GM23338 (cell line): Measurements from ENCODE around the gene BLOC1S1. TPM values are rescaled to one million over a fixed set of nuclear protein-coding genes. Genes with fewer than 3 reads are reported as not detected.

ENCODE experiments used
- ATAC-seq: fragments of 200-7000 bp; cut with Tn5 transposase; 3 replicates; pipeline ENCODE4 v1.9.1; 2020
- DNase-seq: peaks from one replicate; pipeline ENCODE4 v3.0.0-alpha.2; 2015; ENCODE audit warnings: low spot score
- H2AFZ ChIP-seq: fragments of 200-600 bp; sonication (generic); 2 replicates; pipeline ENCODE4 v1.8.0; 2016; ENCODE audit warnings: antibody characterized with exemption, mild to moderate bottlenecking, moderate library complexity
- H3F3A ChIP-seq: fragments of 200-600 bp; sonication (generic); replicated peaks from 2 replicates; pipeline ENCODE4 v1.8.0; 2017; ENCODE audit warnings: antibody characterized with exemption, mixed run types, low read depth
- H3K27ac ChIP-seq: fragments of 200-600 bp; sonication (generic); 2 replicates; pipeline ENCODE4 v1.6.1; 2016; ENCODE audit warnings: low read depth
- H3K27me3 ChIP-seq: fragments of 200-600 bp; sonication (generic); 2 replicates; pipeline ENCODE4 v1.8.0; 2016; ENCODE audit warnings: mild to moderate bottlenecking, mixed run types, moderate library complexity; ENCODE audit not compliant: insufficient read depth
- H3K36me3 ChIP-seq: fragments of 200-600 bp; sonication (generic); 2 replicates; pipeline ENCODE4 v1.8.0; 2016; ENCODE audit warnings: mild to moderate bottlenecking; ENCODE audit not compliant: insufficient read depth
- H3K4me1 ChIP-seq: fragments of 200-600 bp; sonication (generic); 2 replicates; pipeline ENCODE4 v1.8.0; 2016; ENCODE audit warnings: mild to moderate bottlenecking, moderate library complexity; ENCODE audit not compliant: insufficient read depth
- H3K4me2 ChIP-seq: fragments of 200-600 bp; sonication (generic); 2 replicates; pipeline ENCODE4 v1.7.1; 2017; ENCODE audit warnings: mixed run types
- H3K4me3 ChIP-seq: fragments of 200-600 bp; sonication (generic); 2 replicates; pipeline ENCODE4 v1.6.1; 2016; ENCODE audit warnings: mixed run types
- H3K79me2 ChIP-seq: fragments of 200-600 bp; sonication (generic); replicated peaks from 2 replicates; pipeline ENCODE4 v1.8.0; 2017; ENCODE audit warnings: mild to moderate bottlenecking; ENCODE audit not compliant: insufficient read depth
- H3K9me2 ChIP-seq: fragments of 200-600 bp; sonication (generic); 2 replicates; pipeline ENCODE4 v1.8.0; 2017; ENCODE audit not compliant: insufficient read depth
- H4K20me1 ChIP-seq: fragments of 200-600 bp; sonication (generic); replicated peaks from 2 replicates; pipeline ENCODE4 v1.8.0; 2017; ENCODE audit warnings: mild to moderate bottlenecking; ENCODE audit not compliant: insufficient read depth
- H3K27ac Mint-ChIP-seq: 2 replicates; pipeline ENCODE4 v1.8.0; 2020; ENCODE audit warnings: inconsistent platforms, mild to moderate bottlenecking, moderate library complexity, mixed read lengths
- H3K27me3 Mint-ChIP-seq: 3 replicates; pipeline ENCODE4 v1.8.0; 2022; ENCODE audit warnings: low read depth, mild to moderate bottlenecking, moderate library complexity, mixed read lengths, inconsistent platforms; ENCODE audit not compliant: insufficient read depth, poor library complexity
- H3K36me3 Mint-ChIP-seq: 3 replicates; pipeline ENCODE4 v1.8.0; 2021; ENCODE audit warnings: low read depth, mild to moderate bottlenecking, inconsistent platforms, moderate library complexity, mixed read lengths
- H3K4me1 Mint-ChIP-seq: 3 replicates; pipeline ENCODE4 v1.8.0; 2020; ENCODE audit warnings: mild to moderate bottlenecking, inconsistent platforms, mixed read lengths
- H3K4me3 Mint-ChIP-seq: 3 replicates; pipeline ENCODE4 v1.8.0; 2021; ENCODE audit warnings: moderate library complexity, mild to moderate bottlenecking, inconsistent platforms, mixed read lengths
- H3K9me3 Mint-ChIP-seq: 3 replicates; pipeline ENCODE4 v1.8.0; 2020; ENCODE audit warnings: moderate library complexity, mild to moderate bottlenecking, inconsistent platforms, mixed read lengths
- CREB1 ChIP-seq: fragments of 250-450 bp; sonication (Bioruptor Pico); IDR thresholded peaks from 2 replicates; pipeline ENCODE4 v1.5.0; 2020; ENCODE audit warnings: low read depth, mild to moderate bottlenecking, moderate library complexity
- EZH2 ChIP-seq: fragments of 200-600 bp; sonication (generic); IDR thresholded peaks from one replicate; pipeline ENCODE4 v1.8.0; 2017; ENCODE audit warnings: antibody characterized with exemption, mild to moderate bottlenecking, low read depth; ENCODE audit not compliant: unreplicated experiment
- EZH2phosphoT487 ChIP-seq: fragments of 200-600 bp; sonication (generic); IDR thresholded peaks from one replicate; pipeline ENCODE4 v1.8.1; 2018; ENCODE audit warnings: antibody characterized with exemption; ENCODE audit not compliant: unreplicated experiment
- JUNB ChIP-seq: IDR thresholded peaks from one replicate; pipeline ENCODE4 v1.6.1; 2016; ENCODE audit warnings: antibody characterized with exemption; ENCODE audit not compliant: unreplicated experiment
- NANOG ChIP-seq: IDR thresholded peaks from 2 replicates; pipeline ENCODE4 v1.6.1; 2016; ENCODE audit warnings: antibody characterized with exemption, borderline replicate concordance
- POLR2AphosphoS5 ChIP-seq: IDR thresholded peaks from 2 replicates; pipeline ENCODE4 v1.6.1; 2016; ENCODE audit warnings: antibody characterized with exemption, low read depth
- STAT1 ChIP-seq: IDR thresholded peaks from one replicate; pipeline ENCODE4 v1.6.1; 2016; ENCODE audit warnings: antibody characterized with exemption; ENCODE audit not compliant: unreplicated experiment
- ZNF114 ChIP-seq: fragments of 250-450 bp; sonication (Bioruptor Pico); IDR thresholded peaks from 2 replicates; pipeline ENCODE4 v1.5.0; 2020; ENCODE audit warnings: mild to moderate bottlenecking, moderate library complexity
- ZNF331 ChIP-seq: fragments of 250-450 bp; sonication (Bioruptor Pico); IDR thresholded peaks from 2 replicates; pipeline ENCODE4 v1.5.0; 2020; ENCODE audit warnings: low read depth, mild to moderate bottlenecking, moderate library complexity
- polyA plus RNA-seq: library from polyadenylated mRNA; unstranded; fragments of >200 nt; fragmentation: Nextera tagmentation; extraction: Ambion mirVana; gene quantifications from 2 replicates; pipeline ENCODE4 v1.2.1, GENCODE V29; 2016
- total RNA-seq: library from RNA; depleted of rRNA; stranded (reverse); fragments of >200 nt; shearing (Covaris generic); gene quantifications from 2 replicates; pipeline ENCODE4 v1.2.3, GENCODE V29; 2014
- TF ChIP-seq, protein P1 (sequence below): IDR thresholded peaks from 2 replicates; pipeline ENCODE4 v1.6.1; 2016; ENCODE audit warnings: antibody characterized with exemption
- TF ChIP-seq, protein P2 (sequence below), 2 experiments: fragments of 200-600 bp in 1 of 2; sonication (generic) in 1 of 2; conservative IDR thresholded peaks; 2 replicates each; pipeline versions ENCODE4 v1.5.1 to v1.6.1; 2016 to 2017; ENCODE audit warnings: antibody characterized with exemption in 2 of 2, low read depth in 2 of 2, mild to moderate bottlenecking in 2 of 2, moderate library complexity in 1 of 2
- TF ChIP-seq, protein P3 (sequence below): fragments of 250-450 bp; sonication (Bioruptor Pico); IDR thresholded peaks from 2 replicates; pipeline ENCODE4 v1.5.0; 2020; ENCODE audit warnings: mild to moderate bottlenecking, moderate library complexity
- TF ChIP-seq, protein P4 (sequence below): IDR thresholded peaks from one replicate; pipeline ENCODE4 v1.6.1; 2018; ENCODE audit warnings: antibody characterized with exemption; ENCODE audit not compliant: unreplicated experiment

The BLOC1S1 gene
- total and polyA plus RNA-seq, 2 experiments from 2014 or later, result 68.3 to 174 TPM

DNA sequence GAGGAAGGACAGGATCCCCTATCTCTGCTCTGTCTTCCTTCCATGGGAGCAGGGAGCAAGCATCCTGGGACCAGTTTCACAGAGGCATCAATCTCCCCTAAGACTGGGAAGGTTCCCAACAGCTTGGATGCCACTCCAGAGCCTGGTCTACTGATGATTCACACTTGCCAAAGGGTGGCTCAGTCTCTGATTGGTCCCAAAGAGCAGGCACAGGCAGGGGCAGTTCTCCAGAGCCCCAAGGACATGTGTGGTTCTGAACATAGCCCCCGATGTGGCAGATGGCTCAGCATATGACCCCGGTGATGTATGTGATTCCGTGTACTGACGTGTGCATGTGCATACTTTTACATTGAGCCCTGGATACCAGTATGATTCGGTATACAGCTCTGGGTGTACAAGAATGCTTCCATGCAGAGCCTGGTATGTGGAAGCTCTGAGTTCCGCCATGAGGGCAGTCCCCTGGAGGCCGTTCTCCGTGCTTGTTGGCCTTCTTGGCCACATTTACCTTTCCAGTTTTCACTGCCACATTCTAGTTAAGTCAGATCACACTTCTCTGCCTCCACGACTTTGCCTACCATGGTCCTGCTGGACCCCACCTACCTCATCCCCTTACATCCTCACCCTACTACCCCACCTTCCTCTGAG is 29.4 kb upstream of the BLOC1S1 start:
- no peak for TF ChIP-seq JUNB
- TF ChIP-seq STAT1, result no peak
- no peak for TF ChIP-seq NANOG
- TF ChIP-seq ZNF331 (CRISPR knock-in tag), result no peak
- no peak for TF ChIP-seq POLR2AphosphoS5
- no peak for TF ChIP-seq EZH2
- TF ChIP-seq, protein P1, sequence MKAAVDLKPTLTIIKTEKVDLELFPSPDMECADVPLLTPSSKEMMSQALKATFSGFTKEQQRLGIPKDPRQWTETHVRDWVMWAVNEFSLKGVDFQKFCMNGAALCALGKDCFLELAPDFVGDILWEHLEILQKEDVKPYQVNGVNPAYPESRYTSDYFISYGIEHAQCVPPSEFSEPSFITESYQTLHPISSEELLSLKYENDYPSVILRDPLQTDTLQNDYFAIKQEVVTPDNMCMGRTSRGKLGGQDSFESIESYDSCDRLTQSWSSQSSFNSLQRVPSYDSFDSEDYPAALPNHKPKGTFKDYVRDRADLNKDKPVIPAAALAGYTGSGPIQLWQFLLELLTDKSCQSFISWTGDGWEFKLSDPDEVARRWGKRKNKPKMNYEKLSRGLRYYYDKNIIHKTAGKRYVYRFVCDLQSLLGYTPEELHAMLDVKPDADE, result no peak
- no peak for TF ChIP-seq EZH2phosphoT487
- no peak for TF ChIP-seq ZNF114 (CRISPR knock-in tag)
- no peak for TF ChIP-seq CREB1 (CRISPR knock-in tag)
- TF ChIP-seq, protein P2, sequence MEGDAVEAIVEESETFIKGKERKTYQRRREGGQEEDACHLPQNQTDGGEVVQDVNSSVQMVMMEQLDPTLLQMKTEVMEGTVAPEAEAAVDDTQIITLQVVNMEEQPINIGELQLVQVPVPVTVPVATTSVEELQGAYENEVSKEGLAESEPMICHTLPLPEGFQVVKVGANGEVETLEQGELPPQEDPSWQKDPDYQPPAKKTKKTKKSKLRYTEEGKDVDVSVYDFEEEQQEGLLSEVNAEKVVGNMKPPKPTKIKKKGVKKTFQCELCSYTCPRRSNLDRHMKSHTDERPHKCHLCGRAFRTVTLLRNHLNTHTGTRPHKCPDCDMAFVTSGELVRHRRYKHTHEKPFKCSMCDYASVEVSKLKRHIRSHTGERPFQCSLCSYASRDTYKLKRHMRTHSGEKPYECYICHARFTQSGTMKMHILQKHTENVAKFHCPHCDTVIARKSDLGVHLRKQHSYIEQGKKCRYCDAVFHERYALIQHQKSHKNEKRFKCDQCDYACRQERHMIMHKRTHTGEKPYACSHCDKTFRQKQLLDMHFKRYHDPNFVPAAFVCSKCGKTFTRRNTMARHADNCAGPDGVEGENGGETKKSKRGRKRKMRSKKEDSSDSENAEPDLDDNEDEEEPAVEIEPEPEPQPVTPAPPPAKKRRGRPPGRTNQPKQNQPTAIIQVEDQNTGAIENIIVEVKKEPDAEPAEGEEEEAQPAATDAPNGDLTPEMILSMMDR (conservative IDR thresholded peaks at IDR 0.05; ENCODE audit: low read depth in 2 of 2), result no peak
- TF ChIP-seq, protein P3, sequence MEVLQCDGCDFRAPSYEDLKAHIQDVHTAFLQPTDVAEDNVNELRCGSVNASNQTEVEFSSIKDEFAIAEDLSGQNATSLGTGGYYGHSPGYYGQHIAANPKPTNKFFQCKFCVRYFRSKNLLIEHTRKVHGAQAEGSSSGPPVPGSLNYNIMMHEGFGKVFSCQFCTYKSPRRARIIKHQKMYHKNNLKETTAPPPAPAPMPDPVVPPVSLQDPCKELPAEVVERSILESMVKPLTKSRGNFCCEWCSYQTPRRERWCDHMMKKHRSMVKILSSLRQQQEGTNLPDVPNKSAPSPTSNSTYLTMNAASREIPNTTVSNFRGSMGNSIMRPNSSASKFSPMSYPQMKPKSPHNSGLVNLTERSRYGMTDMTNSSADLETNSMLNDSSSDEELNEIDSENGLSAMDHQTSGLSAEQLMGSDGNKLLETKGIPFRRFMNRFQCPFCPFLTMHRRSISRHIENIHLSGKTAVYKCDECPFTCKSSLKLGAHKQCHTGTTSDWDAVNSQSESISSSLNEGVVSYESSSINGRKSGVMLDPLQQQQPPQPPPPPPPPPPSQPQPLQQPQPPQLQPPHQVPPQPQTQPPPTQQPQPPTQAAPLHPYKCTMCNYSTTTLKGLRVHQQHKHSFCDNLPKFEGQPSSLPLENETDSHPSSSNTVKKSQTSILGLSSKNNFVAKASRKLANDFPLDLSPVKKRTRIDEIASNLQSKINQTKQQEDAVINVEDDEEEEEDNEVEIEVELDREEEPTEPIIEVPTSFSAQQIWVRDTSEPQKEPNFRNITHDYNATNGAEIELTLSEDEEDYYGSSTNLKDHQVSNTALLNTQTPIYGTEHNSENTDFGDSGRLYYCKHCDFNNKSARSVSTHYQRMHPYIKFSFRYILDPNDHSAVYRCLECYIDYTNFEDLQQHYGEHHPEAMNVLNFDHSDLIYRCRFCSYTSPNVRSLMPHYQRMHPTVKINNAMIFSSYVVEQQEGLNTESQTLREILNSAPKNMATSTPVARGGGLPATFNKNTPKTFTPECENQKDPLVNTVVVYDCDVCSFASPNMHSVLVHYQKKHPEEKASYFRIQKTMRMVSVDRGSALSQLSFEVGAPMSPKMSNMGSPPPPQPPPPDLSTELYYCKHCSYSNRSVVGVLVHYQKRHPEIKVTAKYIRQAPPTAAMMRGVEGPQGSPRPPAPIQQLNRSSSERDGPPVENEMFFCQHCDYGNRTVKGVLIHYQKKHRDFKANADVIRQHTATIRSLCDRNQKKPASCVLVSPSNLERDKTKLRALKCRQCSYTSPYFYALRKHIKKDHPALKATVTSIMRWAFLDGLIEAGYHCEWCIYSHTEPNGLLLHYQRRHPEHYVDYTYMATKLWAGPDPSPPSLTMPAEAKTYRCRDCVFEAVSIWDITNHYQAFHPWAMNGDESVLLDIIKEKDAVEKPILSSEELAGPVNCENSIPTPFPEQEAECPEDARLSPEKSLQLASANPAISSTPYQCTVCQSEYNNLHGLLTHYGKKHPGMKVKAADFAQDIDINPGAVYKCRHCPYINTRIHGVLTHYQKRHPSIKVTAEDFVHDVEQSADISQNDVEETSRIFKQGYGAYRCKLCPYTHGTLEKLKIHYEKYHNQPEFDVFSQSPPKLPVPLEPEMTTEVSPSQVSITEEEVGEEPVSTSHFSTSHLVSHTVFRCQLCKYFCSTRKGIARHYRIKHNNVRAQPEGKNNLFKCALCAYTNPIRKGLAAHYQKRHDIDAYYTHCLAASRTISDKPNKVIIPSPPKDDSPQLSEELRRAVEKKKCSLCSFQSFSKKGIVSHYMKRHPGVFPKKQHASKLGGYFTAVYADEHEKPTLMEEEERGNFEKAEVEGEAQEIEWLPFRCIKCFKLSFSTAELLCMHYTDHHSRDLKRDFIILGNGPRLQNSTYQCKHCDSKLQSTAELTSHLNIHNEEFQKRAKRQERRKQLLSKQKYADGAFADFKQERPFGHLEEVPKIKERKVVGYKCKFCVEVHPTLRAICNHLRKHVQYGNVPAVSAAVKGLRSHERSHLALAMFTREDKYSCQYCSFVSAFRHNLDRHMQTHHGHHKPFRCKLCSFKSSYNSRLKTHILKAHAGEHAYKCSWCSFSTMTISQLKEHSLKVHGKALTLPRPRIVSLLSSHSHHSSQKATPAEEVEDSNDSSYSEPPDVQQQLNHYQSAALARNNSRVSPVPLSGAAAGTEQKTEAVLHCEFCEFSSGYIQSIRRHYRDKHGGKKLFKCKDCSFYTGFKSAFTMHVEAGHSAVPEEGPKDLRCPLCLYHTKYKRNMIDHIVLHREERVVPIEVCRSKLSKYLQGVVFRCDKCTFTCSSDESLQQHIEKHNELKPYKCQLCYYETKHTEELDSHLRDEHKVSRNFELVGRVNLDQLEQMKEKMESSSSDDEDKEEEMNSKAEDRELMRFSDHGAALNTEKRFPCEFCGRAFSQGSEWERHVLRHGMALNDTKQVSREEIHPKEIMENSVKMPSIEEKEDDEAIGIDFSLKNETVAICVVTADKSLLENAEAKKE (CRISPR knock-in tag), result no peak
- TF ChIP-seq, protein P4, sequence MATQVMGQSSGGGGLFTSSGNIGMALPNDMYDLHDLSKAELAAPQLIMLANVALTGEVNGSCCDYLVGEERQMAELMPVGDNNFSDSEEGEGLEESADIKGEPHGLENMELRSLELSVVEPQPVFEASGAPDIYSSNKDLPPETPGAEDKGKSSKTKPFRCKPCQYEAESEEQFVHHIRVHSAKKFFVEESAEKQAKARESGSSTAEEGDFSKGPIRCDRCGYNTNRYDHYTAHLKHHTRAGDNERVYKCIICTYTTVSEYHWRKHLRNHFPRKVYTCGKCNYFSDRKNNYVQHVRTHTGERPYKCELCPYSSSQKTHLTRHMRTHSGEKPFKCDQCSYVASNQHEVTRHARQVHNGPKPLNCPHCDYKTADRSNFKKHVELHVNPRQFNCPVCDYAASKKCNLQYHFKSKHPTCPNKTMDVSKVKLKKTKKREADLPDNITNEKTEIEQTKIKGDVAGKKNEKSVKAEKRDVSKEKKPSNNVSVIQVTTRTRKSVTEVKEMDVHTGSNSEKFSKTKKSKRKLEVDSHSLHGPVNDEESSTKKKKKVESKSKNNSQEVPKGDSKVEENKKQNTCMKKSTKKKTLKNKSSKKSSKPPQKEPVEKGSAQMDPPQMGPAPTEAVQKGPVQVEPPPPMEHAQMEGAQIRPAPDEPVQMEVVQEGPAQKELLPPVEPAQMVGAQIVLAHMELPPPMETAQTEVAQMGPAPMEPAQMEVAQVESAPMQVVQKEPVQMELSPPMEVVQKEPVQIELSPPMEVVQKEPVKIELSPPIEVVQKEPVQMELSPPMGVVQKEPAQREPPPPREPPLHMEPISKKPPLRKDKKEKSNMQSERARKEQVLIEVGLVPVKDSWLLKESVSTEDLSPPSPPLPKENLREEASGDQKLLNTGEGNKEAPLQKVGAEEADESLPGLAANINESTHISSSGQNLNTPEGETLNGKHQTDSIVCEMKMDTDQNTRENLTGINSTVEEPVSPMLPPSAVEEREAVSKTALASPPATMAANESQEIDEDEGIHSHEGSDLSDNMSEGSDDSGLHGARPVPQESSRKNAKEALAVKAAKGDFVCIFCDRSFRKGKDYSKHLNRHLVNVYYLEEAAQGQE, result no peak
- DNase-seq, result no peak
- Histone ChIP-seq H3K27me3 (no peaks in the 10 kb centered on the region), H3K36me3 (no peaks in the 10 kb centered on the region; the same call in 1 of the 2 replicates), H3K4me3 (no peak overlapping the region), H3K9me2 (0 out of 2 replicates have a peak, but pooled peaks cover 2% of the 10 kb centered on the region), H3K4me1 (0 out of 2 replicates have a peak, but pooled peaks cover 3% of the 10 kb centered on the region), H3K27ac (no peak overlapping the region), H4K20me1 (no peaks in the 10 kb centered on the region), H2AFZ (no peak overlapping the region), H3K79me2 (no peaks in the 10 kb centered on the region), H3K4me2 (no peak overlapping the region), H3F3A (no peaks in the 10 kb centered on the region)
- H3K4me1 Mint-ChIP-seq, result peaks cover 6% of the 10 kb centered on the region; the same call in 2 of the 3 replicates
- no peaks in the 10 kb centered on the region for H3K9me3 Mint-ChIP-seq
- no peak overlapping the region for H3K4me3 Mint-ChIP-seq
- peaks cover 23% of the 10 kb centered on the region for H3K27me3 Mint-ChIP-seq
- no peak overlapping the region for H3K27ac Mint-ChIP-seq
- no peak for ATAC-seq
- H3K36me3 Mint-ChIP-seq, result peaks cover 22% of the 10 kb centered on the region
